GM18861 (cell line): ENCODE data around the gene HAUS1.
"Not testable (repeated sequence)": the region's sequence is repeated elsewhere in the genome, so short reads cannot be mapped to it uniquely, and the experiment has no call there.

Experiments used
- ATAC-seq: cut with Tn5 transposase; IDR thresholded peaks from one replicate; pipeline ENCODE4 v1.9.1; 2021; ENCODE audit not compliant: unreplicated experiment

HAUS1 gene

GRCh38 chr18:46155641-46156051, 51.5 kb downstream of the HAUS1 start:
- no peak for ATAC-seq

GRCh38 chr18:46156124-46156745, 52.0 kb downstream of the HAUS1 start:
- no peak for ATAC-seq

DNA sequence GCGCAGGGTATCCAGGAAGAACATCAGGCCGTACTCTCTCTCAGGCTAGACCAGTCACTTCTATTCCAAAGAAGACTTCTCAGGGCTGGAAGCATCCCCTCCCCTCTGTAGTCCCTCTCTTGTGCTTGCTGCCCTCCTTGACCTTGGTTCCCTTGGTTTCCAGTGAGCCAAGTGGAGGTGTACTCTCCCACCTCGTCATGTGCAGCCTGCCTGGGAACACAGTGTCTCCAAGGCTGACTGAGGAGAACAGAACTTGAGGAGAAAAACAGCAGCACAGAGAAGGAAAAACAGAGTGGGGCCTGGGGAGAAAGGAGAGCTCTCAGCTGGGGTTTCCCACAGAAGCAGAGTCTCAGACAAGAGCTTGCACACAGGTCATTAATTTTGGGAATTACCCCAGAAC, 52.7 kb downstream of the HAUS1 start:
- ATAC-seq = no peak

GRCh38 chr18:46158499-46158898, 54.3 kb downstream of the HAUS1 start:
- ATAC-seq = no peak

DNA sequence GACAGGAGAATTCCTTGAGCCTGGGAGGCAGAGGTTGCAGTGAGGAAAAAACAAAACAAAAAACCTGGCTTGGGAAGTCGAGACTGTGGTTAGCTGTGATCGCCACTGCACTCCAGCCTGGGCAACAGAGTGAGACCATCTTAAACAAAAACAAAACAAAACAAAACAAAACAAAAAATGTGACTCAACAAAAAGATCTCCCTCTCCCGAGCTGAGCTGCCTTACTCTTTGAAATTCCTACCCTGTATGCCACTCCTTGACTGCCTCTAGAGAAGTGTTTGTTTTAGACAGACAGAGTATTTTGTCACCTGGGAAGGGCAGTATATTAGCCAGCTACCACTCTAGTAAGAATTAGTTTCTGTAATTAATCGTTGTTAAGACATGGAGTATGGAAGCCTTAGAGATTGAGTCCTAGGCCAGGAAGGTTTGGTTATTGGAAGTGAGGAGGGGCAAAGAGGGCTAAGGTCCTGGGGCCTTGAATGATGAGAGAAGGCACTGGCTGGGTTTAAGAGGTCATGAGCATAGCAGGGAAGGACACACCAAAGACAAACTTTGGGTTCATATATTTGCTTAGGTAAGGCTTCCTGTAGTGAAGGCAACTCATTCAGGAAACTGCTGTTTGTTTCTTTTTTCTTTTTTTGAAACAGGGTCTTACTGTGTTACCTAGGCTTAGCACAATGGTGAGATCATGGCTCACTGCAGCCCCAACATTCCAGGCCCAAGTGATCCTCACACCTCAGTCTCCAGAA, 56.0 kb downstream of the HAUS1 start:
- ATAC-seq = no peak

DNA sequence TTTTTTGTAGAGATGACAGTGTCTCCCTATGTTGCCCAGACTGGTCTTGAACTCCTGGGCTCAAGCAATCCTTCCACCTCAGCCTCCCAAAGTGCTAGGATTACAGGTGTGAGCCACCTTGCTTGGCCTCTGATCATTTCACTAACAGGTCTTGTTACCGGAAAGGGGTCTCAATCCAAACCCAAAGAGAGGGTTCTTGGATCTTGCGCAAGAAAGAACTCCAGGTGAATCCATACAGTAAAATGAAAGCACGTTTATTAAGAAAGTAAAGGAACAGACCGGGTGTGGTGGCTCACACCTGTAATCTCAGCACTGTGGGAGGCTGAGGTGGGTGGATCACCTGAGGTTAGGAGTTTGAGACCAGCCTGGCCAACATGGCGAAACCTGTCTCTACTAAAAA, 56.7 kb downstream of the HAUS1 start:
- not testable (repeated sequence) for ATAC-seq

GRCh38 chr18:46161703-46162396, 57.7 kb downstream of the HAUS1 start:
- ATAC-seq = no peak

- no peak for ATAC-seq
Measured at GRCh38 chr18:46163091-46163490, 58.9 kb downstream of the HAUS1 start.

DNA sequence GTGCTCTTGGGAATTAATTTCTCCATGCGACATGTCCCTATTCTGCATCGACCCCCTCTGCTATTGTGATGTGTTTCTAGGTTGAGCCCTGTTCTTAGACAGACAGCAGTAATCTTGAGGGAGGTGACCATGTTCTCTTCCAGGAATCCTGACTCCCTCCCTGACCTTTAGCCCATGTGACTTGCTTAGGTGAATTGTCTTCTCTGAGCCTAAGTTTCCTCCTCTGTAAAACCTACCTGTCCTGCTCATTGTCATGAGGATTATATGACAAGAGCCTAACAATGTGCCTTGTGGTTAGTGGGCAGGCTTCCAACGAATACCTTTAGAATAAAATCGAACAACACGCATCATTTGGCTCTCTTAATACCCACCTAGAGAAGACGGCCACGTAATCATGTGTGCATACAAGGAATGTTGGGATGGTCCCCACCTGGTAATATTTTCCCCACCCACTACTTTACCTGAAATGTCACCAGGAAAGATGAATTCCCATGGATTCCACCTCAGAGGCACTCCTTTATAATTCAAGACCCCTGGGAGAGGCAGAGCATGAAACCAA, 59.8 kb downstream of the HAUS1 start:
- ATAC-seq = no peak

DNA sequence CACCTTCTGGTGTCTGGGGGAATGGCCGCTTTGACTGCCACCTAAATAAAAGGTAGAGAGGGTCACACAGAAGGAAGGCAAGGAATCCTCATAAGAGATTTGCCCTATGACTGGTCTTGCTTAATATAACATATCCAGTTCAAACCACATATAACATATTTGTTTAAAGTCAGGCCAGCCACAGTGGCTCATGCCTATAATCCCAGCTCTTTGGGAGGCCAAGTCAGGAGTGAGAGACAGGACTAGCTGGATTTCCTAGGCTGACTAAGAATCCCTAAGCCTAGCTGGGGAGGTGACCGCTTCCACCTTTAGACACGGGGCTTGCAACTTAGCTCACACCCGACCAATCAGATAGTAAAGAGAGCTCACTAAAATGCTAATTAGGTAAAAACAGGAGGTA, 60.3 kb downstream of the HAUS1 start:
- ATAC-seq = not testable (repeated sequence)

- no peak for ATAC-seq
Measured at GRCh38 chr18:46164920-46165319, 60.7 kb downstream of the HAUS1 start.

- no peak for ATAC-seq
Measured at GRCh38 chr18:46166261-46166970, 62.2 kb downstream of the HAUS1 start.

GRCh38 chr18:46167971-46168370, 63.8 kb downstream of the HAUS1 start:
- ATAC-seq = peak; percentile 95

GRCh38 chr18:46169464-46169941, 65.3 kb downstream of the HAUS1 start:
- no peak for ATAC-seq

DNA sequence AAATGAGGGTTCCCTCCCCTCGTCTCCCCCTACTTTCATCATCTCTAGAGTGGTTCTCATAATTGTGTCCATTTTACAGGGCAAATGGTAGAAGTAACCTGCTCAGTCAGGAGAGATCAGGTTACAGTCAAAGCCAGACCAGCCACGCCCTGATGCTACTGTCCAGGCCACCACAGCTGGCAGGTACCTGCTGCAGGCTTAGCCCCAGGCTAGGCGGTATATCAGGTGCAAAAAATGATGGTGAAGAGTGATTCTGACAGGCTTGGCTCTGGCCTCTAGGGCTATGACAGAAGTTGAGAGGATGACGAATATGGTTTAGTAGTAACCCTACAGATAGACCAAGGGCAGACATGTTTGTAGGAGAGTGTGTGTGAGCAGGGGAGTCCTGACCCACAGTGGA, 67.1 kb downstream of the HAUS1 start:
- no peak for ATAC-seq

- peak; percentile 80 for ATAC-seq
Measured at GRCh38 chr18:46173393-46174341, 69.5 kb downstream of the HAUS1 start.

DNA sequence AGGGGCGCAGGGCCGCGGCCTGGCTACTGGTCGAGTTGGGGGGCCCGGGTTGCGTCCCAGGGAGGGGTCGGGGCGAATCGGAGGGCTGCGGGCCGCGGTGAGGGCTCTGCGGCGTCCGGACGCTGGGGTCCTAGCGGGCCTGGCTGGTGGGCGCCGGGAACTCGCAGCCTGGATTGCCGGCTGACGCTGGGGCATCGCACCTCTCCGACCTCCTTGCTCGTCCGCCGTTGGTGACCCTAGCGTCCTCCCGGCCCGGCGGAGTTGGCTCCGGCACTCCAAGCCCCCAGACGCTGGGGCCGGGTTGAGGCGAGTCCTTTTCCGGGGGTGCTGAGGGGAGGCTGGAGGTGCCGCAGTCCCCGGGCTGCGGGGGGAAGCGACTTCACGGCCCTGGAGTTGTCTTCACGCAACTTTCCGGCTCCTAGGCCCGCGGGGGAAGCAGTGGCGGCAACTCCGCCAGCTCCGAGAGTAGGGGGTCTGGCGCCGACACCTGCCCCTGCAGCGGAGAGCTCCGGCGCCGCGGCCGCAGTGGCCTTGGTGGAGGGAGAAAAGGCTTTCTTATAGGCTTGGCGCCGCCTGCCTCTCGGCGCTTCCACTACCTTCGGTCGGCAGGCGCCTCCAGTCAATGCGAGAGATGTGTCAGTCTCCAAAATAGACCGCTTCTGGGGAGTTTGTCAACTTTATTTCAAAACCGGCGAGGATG, 70.3 kb downstream of the HAUS1 start:
- no peak for ATAC-seq

DNA sequence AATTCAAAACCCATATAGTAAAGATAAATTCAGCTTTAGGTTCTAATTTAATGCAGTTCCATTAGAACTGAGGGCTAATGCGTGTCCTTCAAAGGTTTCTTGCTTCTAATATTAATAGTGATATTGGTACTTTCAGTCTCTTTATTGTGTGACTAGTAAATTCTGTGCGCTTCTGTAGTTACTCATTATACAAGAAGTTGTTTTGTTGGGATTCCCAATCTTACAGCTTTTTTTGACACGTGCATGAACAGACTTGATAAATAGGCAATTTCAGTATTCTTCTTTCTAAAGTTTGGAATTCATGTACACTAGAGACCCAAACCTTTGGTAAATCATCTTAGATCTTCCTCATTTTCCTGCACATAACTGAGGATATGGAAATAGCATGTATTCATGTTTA, 71.8 kb downstream of the HAUS1 start:
- no peak for ATAC-seq
